Measurements from ENCODE around the gene AFF1.

GRCh38 chr4:87045659-87046058 lies 110.8 kb downstream of the AFF1 start:
- no peak for TF ChIP-seq CTCF (IDR thresholded peaks at IDR 0.05)
- no peak for TF ChIP-seq POLR2A (IDR thresholded peaks at IDR 0.05)
